B cell (primary cell): Measurements from ENCODE around the gene TRMT61A. TPM values are rescaled to one million over a fixed set of nuclear protein-coding genes. Genes with fewer than 3 reads are reported as not detected.

Experiments used
- ATAC-seq: fragments of 200-7000 bp; cut with Tn5 transposase; one replicate; pipeline ENCODE4 v1.10.0; 2021; ENCODE audit warnings: low read depth, mild to moderate bottlenecking, moderate number of reproducible peaks, moderate library complexity
- CTCF ChIA-PET: fragments of 350-600 bp; sonication (Branson Sonifier 250); formaldehyde crosslinking; loops from one replicate; lab custom pipeline; 2021; ENCODE audit warnings: antibody characterized with exemption, inconsistent platforms; lab: Charles Lee
- POLR2A ChIA-PET: fragments of 350-600 bp; sonication (Branson Sonifier 250); formaldehyde crosslinking; loops from one replicate; lab custom pipeline; 2021; ENCODE audit warnings: antibody characterized with exemption; lab: Charles Lee
- DNase-seq: peaks from one replicate; pipeline ENCODE4 v3.0.0; 2013
- H2AFZ ChIP-seq: 2 replicates; pipeline ENCODE4 v1.6.1; 2012; ENCODE audit warnings: mild to moderate bottlenecking, low read depth, low read length; ENCODE audit not compliant: insufficient read depth, poor library complexity, severe bottlenecking
- H3K27ac ChIP-seq, 2 donors: 1 replicate in 1 of 2; 2 replicates in 1 of 2; pipeline ENCODE4 v1.5.1; 2012 to 2013; ENCODE audit warnings: low read length in 2 of 2, mild to moderate bottlenecking in 2 of 2, moderate library complexity in 1 of 2
- H3K27me3 ChIP-seq, 4 experiments: fragments of 200-600 bp in 1 of 4; sonication (generic) in 1 of 4; replicated peaks in 1 of 4; 1 replicate in 2 of 4; 2 replicates in 2 of 4; pipeline versions ENCODE4 v1.6.1 to v1.7.0; 2013 to 2016; ENCODE audit warnings: low read length in 3 of 4, mild to moderate bottlenecking in 2 of 4, mixed read lengths in 1 of 4, moderate library complexity in 1 of 4; ENCODE audit not compliant: insufficient read depth in 4 of 4, control insufficient read depth in 3 of 4; ENCODE audit errors: control extremely low read depth in 1 of 4
- H3K36me3 ChIP-seq, 2 experiments: replicated peaks in 1 of 2; 1 replicate in 1 of 2; 2 replicates in 1 of 2; pipeline versions ENCODE4 v1.6.1 to v1.7.1; 2013; ENCODE audit warnings: low read length in 1 of 2; ENCODE audit not compliant: insufficient read depth in 2 of 2, control insufficient read depth in 1 of 2; ENCODE audit errors: control extremely low read depth in 1 of 2, extremely low read depth in 1 of 2
- H3K4me1 ChIP-seq, 2 donors: fragments of 200-600 bp in 1 of 2; sonication (generic) in 1 of 2; 1 replicate in 1 of 2; 2 replicates in 1 of 2; pipeline versions ENCODE4 v1.5.1 to v1.6.1; 2013 to 2017; ENCODE audit warnings: low read length in 2 of 2; ENCODE audit not compliant: control insufficient read depth in 2 of 2, insufficient read depth in 2 of 2
- H3K4me2 ChIP-seq: replicated peaks from 2 replicates; pipeline ENCODE3; 2012; ENCODE audit warnings: mild to moderate bottlenecking, low read depth, low read length; ENCODE audit not compliant: poor library complexity, severe bottlenecking
- H3K4me3 ChIP-seq, 5 experiments: fragments of 200-600 bp in 1 of 5; sonication (generic) in 1 of 5; 1 replicate in 3 of 5; 2 replicates in 2 of 5; pipeline versions ENCODE4 v1.5.1 to v1.7.0; 2011 to 2016; ENCODE audit warnings: low read length in 4 of 5, mild to moderate bottlenecking in 4 of 5, low read depth in 2 of 5, control low read depth in 1 of 5, moderate library complexity in 1 of 5; ENCODE audit not compliant: insufficient read depth in 1 of 5; ENCODE audit errors: control extremely low read depth in 1 of 5, extremely low read depth in 1 of 5
- H3K79me2 ChIP-seq: fragments of 200-600 bp; sonication (generic); one replicate; pipeline ENCODE4 v1.6.0; 2016; ENCODE audit warnings: low read length; ENCODE audit not compliant: control insufficient read depth, insufficient read depth
- H3K9ac ChIP-seq: fragments of 200-600 bp; sonication (generic); 2 replicates; pipeline ENCODE4 v1.6.1; 2017; ENCODE audit warnings: mild to moderate bottlenecking, low read length, moderate library complexity
- H3K9me3 ChIP-seq, 3 donors: one replicate each; pipeline versions ENCODE4 v1.6.1 to v1.7.1; 2013; ENCODE audit warnings: low read length in 2 of 3; ENCODE audit not compliant: control insufficient read depth in 2 of 3, insufficient read depth in 1 of 3; ENCODE audit errors: control extremely low read depth in 1 of 3
- H4K20me1 ChIP-seq: 2 replicates; pipeline ENCODE4 v1.6.0; 2012; ENCODE audit warnings: mild to moderate bottlenecking, low read length; ENCODE audit not compliant: insufficient read depth, control insufficient read depth, poor library complexity, severe bottlenecking
- H3K27ac Mint-ChIP-seq: one replicate; pipeline ENCODE4 v1.8.0; 2021; ENCODE audit warnings: mixed read lengths
- H3K27me3 Mint-ChIP-seq: one replicate; pipeline ENCODE4 v1.8.0; 2021; ENCODE audit warnings: mixed read lengths
- H3K4me1 Mint-ChIP-seq: one replicate; pipeline ENCODE4 v1.8.0; 2021; ENCODE audit warnings: mixed read lengths
- H3K4me3 Mint-ChIP-seq: one replicate; pipeline ENCODE4 v1.8.0; 2021; ENCODE audit warnings: mixed read lengths
- H3K9me3 Mint-ChIP-seq: one replicate; pipeline ENCODE4 v1.8.0; 2022; ENCODE audit warnings: mixed read lengths; ENCODE audit not compliant: insufficient read depth
- CTCF ChIP-seq: fragments of 200-600 bp; IDR thresholded peaks from one replicate; pipeline ENCODE4 v1.8.0; 2022; ENCODE audit warnings: antibody characterized with exemption, mild to moderate bottlenecking
- EZH2 ChIP-seq: IDR thresholded peaks from 2 replicates; pipeline ENCODE4 v1.6.1; 2012; ENCODE audit warnings: borderline replicate concordance, low read depth, mild to moderate bottlenecking, moderate library complexity, low read length; ENCODE audit not compliant: insufficient read depth, poor library complexity, severe bottlenecking
- WGBS: methylation state at CpG from one replicate; pipeline ENCODE4 v1.1.5; 2013; ENCODE audit warnings: missing lambda C conversion rate; ENCODE audit not compliant: insufficient coverage; 5-methylcytosine and 5-hydroxymethylcytosine counted together
- intact Hi-C: fragments of 100-400 bp; cut with micrococcal nuclease; formaldehyde crosslinking; loops from one replicate; pipeline ENCODE4 v1.10.0; 2022
- polyA plus RNA-seq: library from polyadenylated mRNA; depleted of rRNA; stranded (reverse); fragments of >200 nt; gene quantifications from 2 replicates; pipeline ENCODE4 v1.2.3, GENCODE V29; 2012
- total RNA-seq, 2 donors: library from RNA; stranded (reverse); fragments of 120-200 nt in 1 of 2; gene quantifications; 1 replicate in 1 of 2; 2 replicates in 1 of 2; pipeline versions ENCODE4 v1.2.3 to v1.2.4, GENCODE V29; 2013 to 2022

The TRMT61A gene
- total and polyA plus RNA-seq, 2 donors (not counting 1 experiment from before 2014, with no cell fraction given): 9.5 to 18.4 TPM

- Mint-ChIP-seq H3K4me1 (no peaks in the 10 kb centered on the region), H3K9me3 (no peaks in the 10 kb centered on the region), H3K4me3 (no peak overlapping the region), H3K27me3 (no peaks in the 10 kb centered on the region), H3K27ac (no peak overlapping the region)
- Histone ChIP-seq H3K4me2 (no peak overlapping the region), H3K27ac (no peak overlapping the region), H3K27me3 (peaks cover 0 to 14% (median 2%) of the 10 kb centered on the region in 4 experiments), H3K9me3 (no peaks in the 10 kb centered on the region), H3K4me3 (no peak overlapping the region), H3K79me2 (no peaks in the 10 kb centered on the region), H2AFZ (no peak overlapping the region), H3K36me3 (peaks cover 0 to 6% of the 10 kb centered on the region in 2 experiments), H3K4me1 (no peaks in the 10 kb centered on the region), H3K9ac (no peak overlapping the region), H4K20me1 (no peaks in the 10 kb centered on the region)
- POLR2A ChIA-PET: no interaction called here
- 66% methylated on average over 25 of the region's 30 CpGs for WGBS
- no peak for DNase-seq
- CTCF ChIA-PET: interaction anchor here (6.0 kb wide), 1 partner anchor 19 kb away, joined by 24 read pairs; no protein-coding TSS in a partner anchor
- ATAC-seq: no peak
- intact Hi-C loops: no loop called here
- TF ChIP-seq EZH2 (no peak), CTCF (no peak)
These were observed 9.5 kb downstream of the TRMT61A start for GRCh38 chr14:103538291-103539055.
